ENCODE results near the gene RHBDL2. TPM values are rescaled to one million over a fixed set of nuclear protein-coding genes. Genes with fewer than 3 reads are reported as not detected.

The RHBDL2 gene
- total and polyA plus RNA-seq, 2 donors (not counting 3 experiments of a cell fraction or from before 2014, with no cell fraction given) = 0.06 to 1.4 TPM

- H3K27ac ChIP-seq (ENCODE audit: insufficient read depth, low read depth, low read length) = no peak overlapping the region
- no peaks in the 10 kb centered on the region for H3K4me1 ChIP-seq (ENCODE audit: control insufficient read depth, extremely low read depth, insufficient read depth, low read length)
- H3K9me3 ChIP-seq (replicated peaks; ENCODE audit: control insufficient read depth, insufficient read depth, low read length) = no peaks in the 10 kb centered on the region
- H3K79me2 ChIP-seq (ENCODE audit: control insufficient read depth, insufficient read depth, low read length) = no peaks in the 10 kb centered on the region
- dilution Hi-C loops (cut with MboI; ENCODE audit: extremely low pct_ligation_motif_present, low sequenced_read_pairs) = no loop called here
- H3K27me3 ChIP-seq (ENCODE audit: control insufficient read depth in 2 of 2, insufficient read depth in 2 of 2, low read length in 2 of 2) = no peaks in the 10 kb centered on the region
- ChIA-PET CTCF (no interaction called here), POLR2A (no interaction called here)
- H3K4me2 ChIP-seq (ENCODE audit: insufficient read depth, low read length) = no peak overlapping the region
- H3K36me3 ChIP-seq (ENCODE audit: control insufficient read depth in 2 of 2, extremely low read depth in 1 of 2, insufficient read depth in 2 of 2, low read length in 2 of 2) = no peaks in the 10 kb centered on the region
- no peak for FAIRE-seq
- H3K4me3 ChIP-seq (replicated peaks in 1 of 3; ENCODE audit: insufficient read depth in 1 of 3, low read depth in 1 of 3, low read length in 3 of 3) = no peak overlapping the region
- no peaks in the 10 kb centered on the region for H3K9me1 ChIP-seq (replicated peaks; ENCODE audit: control insufficient read depth, extremely low read depth, insufficient read depth, low read length)
- intact Hi-C loops (cut with micrococcal nuclease) = no loop called here
- no peaks in the 10 kb centered on the region for H4K20me1 ChIP-seq (replicated peaks; ENCODE audit: control insufficient read depth, extremely low read depth, insufficient read depth, low read length)
- H2AFZ ChIP-seq (ENCODE audit: low read depth, low read length) = no peak overlapping the region
- no peak for DNase-seq (ENCODE audit: low read depth, low spot score)
- no peak for TF ChIP-seq JUN (IDR thresholded peaks at IDR 0.05; ENCODE audit: borderline replicate concordance, insufficient read depth, insufficient read length, low read depth)
- TF ChIP-seq FOS (IDR thresholded peaks at IDR 0.05; ENCODE audit: borderline replicate concordance, insufficient read depth, low read length) = no peak
- no peak for TF ChIP-seq POLR2AphosphoS5 (IDR thresholded peaks at IDR 0.05; ENCODE audit: insufficient read depth, low read depth, low read length)
- H3K9ac ChIP-seq (replicated peaks; ENCODE audit: extremely low read depth, insufficient read depth, low read length) = no peak overlapping the region
- BruUV-seq (replicated peaks) = no TSS peak
Measured at GRCh38 chr1:38899560-38899959, 42.1 kb downstream of the RHBDL2 start.

DNA sequence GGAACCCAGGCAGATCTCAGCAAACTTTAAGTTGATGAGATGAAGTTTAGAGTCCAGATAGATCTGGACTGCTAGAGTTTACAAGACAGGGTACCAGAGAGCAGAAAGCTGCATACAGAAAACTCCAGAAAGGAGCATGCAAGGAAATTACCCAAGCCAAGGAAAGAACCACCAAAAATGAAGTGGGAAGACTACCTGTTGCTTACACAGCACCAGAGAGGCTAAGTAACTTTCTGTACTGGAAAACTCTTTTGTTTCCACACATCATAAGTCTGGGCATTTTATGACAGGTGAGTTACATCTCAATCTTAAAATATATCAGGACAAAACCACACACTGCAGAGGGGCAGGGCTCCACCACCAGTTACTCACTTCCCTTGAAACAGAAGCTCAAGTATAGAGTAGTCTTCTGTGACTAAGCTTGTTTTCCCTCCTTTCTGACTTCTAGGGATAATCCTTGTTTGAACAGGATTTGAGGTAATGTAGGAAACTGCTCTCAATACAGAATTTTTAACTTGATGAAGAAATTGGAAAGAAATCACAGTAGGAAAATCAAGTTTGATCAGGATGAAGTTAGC, 42.9 kb downstream of the RHBDL2 start:
- Histone ChIP-seq H3K27me3 (ENCODE audit: control insufficient read depth in 2 of 2, insufficient read depth in 2 of 2, low read length in 2 of 2) (no peaks in the 10 kb centered on the region), H3K4me3 (replicated peaks in 1 of 3; ENCODE audit: insufficient read depth in 1 of 3, low read depth in 1 of 3, low read length in 3 of 3) (no peak overlapping the region), H3K36me3 (ENCODE audit: control insufficient read depth in 2 of 2, extremely low read depth in 1 of 2, insufficient read depth in 2 of 2, low read length in 2 of 2) (no peaks in the 10 kb centered on the region), H3K4me2 (ENCODE audit: insufficient read depth, low read length) (no peak overlapping the region), H3K9me3 (replicated peaks; ENCODE audit: control insufficient read depth, insufficient read depth, low read length) (no peaks in the 10 kb centered on the region), H3K4me1 (ENCODE audit: control insufficient read depth, extremely low read depth, insufficient read depth, low read length) (no peaks in the 10 kb centered on the region), H3K79me2 (ENCODE audit: control insufficient read depth, insufficient read depth, low read length) (no peaks in the 10 kb centered on the region), H3K27ac (ENCODE audit: insufficient read depth, low read depth, low read length) (no peak overlapping the region), H2AFZ (ENCODE audit: low read depth, low read length) (no peak overlapping the region), H4K20me1 (replicated peaks; ENCODE audit: control insufficient read depth, extremely low read depth, insufficient read depth, low read length) (no peaks in the 10 kb centered on the region), H3K9me1 (replicated peaks; ENCODE audit: control insufficient read depth, extremely low read depth, insufficient read depth, low read length) (no peaks in the 10 kb centered on the region), H3K9ac (replicated peaks; ENCODE audit: extremely low read depth, insufficient read depth, low read length) (no peak overlapping the region)
- dilution Hi-C loops (cut with MboI; ENCODE audit: extremely low pct_ligation_motif_present, low sequenced_read_pairs) (no loop called here), intact Hi-C loops (cut with micrococcal nuclease) (no loop called here)
- POLR2A ChIA-PET = no interaction called here
- TF ChIP-seq JUN (IDR thresholded peaks at IDR 0.05; ENCODE audit: borderline replicate concordance, insufficient read depth, insufficient read length, low read depth) (no peak), POLR2AphosphoS5 (IDR thresholded peaks at IDR 0.05; ENCODE audit: insufficient read depth, low read depth, low read length) (no peak), GATA2 (IDR thresholded peaks at IDR 0.05; ENCODE audit: insufficient read depth, insufficient read length, low read depth, low read length) (no peak), FOS (IDR thresholded peaks at IDR 0.05; ENCODE audit: borderline replicate concordance, insufficient read depth, low read length) (no peak), POLR2A (IDR thresholded peaks at IDR 0.05; ENCODE audit: low read depth, low read length) (no peak), EZH2 (IDR thresholded peaks at IDR 0.05; ENCODE audit: borderline replicate concordance, low read depth, low read length, severe bottlenecking) (no peak), CTCF (IDR thresholded peaks at IDR 0.05; ENCODE audit: extremely low read depth in 1 of 2, insufficient read depth in 1 of 2, low read depth in 1 of 2, low read length in 2 of 2) (no peak)
- TF ChIP-seq, protein P1, sequence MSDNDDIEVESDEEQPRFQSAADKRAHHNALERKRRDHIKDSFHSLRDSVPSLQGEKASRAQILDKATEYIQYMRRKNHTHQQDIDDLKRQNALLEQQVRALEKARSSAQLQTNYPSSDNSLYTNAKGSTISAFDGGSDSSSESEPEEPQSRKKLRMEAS (IDR thresholded peaks at IDR 0.05; ENCODE audit: insufficient read depth, insufficient read length) = no peak
- BruUV-seq (replicated peaks) = no TSS peak
- FAIRE-seq (no peak), DNase-seq (ENCODE audit: low read depth, low spot score) (no peak)
- CTCF ChIA-PET = interaction anchor here (0.9 kb wide), 1 partner anchor 10 kb away, joined by 3 read pairs; no protein-coding TSS in a partner anchor
